ENCODE measurements around the gene NKD2.

NKD2 gene

GRCh38 chr5:979100-979817, 29.3 kb upstream of the NKD2 start:
- no peak for DNase-seq (ENCODE audit: low spot score)

- peak; percentile 76 for DNase-seq (ENCODE audit: low spot score)
These were observed 28.5 kb upstream of the NKD2 start for GRCh38 chr5:980001-980588.

DNA sequence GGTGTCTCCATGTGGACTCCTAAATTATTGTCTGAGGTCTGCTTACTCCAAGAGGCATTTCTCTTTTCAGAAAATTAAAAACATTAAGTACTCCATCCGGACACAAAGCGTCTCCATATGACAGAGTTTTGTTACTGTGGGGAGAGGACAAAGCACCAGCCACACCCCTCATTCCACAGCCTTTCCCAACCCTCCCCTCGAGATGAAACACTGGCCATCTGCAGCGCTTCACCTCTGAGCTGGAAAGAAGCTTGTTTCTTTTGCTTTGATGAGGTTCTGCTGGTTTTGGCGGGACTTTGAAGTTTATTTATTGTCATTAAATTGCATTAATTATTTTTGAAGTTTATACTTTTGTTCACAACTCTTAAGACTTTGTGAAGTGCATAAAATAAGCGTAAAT, 27.6 kb upstream of the NKD2 start:
- peak; percentile 11 for DNase-seq (ENCODE audit: low spot score)

GRCh38 chr5:981456-981855, 27.1 kb upstream of the NKD2 start:
- no peak for DNase-seq (ENCODE audit: low spot score)

DNA sequence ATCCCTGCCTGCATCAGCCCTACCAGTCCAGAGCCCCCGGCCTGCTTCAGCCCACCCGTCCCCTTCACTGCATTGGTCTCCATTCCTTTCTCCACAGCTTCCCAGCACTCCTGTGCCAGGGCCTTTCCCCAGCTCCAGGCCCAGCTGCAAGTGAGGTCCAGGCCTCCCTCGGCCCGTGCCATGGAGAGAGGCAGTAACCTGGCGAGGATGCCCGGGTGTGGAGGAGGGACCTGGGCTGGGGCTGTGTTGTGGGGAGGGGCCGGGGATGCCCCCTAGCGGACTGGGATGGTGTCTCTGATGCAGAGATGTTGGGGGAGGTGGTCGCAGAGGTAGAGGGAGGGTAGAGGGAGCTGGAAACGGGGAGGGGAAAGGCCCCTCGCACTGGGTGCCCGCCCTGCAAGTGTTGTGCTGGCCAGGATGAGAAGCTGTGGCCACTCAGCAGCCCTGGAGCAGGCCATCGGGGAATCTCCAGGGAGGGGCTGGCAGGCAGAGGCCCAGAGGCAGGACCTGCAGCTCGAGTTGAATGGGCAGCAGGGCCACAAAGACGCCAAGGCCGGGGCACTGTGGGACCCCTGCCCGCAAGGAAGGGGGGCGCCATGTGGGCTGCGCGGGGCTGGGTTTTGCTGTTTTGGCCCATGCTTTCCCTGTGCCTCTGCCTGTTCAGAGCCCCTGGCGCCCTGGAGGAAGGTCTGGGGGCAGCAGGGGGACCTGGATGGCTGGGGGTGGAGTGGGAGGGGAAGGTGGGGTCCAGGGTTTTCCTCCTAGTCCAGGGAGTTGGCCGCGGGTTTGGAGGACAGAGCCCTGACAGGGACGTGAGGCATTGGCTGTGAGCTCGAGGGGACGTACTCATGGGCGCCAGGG, 26.0 kb upstream of the NKD2 start:
- DNase-seq (ENCODE audit: low spot score) = no peak

DNA sequence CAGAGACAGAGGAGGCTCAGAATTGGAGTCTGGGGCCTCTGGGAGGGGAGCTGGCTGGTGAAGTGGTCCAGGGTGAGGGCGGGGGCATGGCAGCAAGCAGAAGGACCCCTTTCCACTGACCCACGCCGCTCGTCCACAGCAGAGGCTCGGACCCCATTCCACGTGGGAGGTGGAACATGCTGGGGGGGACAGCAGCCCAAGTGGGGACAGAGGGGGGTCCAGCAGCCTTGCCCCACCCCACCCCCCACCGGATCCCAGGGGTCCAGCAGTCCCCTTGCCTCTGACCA, 25.4 kb upstream of the NKD2 start:
- no peak for DNase-seq (ENCODE audit: low spot score)

- no peak for DNase-seq (ENCODE audit: low spot score)
These were observed 25.0 kb upstream of the NKD2 start for GRCh38 chr5:983568-983967.

- no peak for DNase-seq (ENCODE audit: low spot score)
These were observed 23.8 kb upstream of the NKD2 start for GRCh38 chr5:984774-985173.

DNA sequence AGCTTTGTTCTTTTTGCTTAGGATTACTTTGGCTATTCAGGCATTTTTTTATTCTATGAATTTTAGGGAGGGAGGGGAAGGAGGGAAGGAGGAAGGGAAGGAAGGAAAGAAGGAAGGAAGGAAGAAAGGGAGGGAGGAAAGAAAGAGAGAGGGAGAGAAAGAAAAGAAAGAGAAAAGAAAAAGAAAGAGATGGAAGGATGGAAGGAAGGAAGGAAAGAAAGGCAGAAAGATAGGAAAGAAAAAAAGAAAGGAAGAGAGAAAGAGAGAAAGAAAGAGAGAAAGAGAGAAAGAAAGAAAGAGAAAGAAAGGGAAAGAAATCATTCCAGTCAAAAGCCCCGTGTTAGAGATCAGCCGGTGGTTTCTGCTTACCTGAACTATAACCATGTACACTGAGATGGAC, 20.8 kb upstream of the NKD2 start:
- DNase-seq (ENCODE audit: low spot score) = no peak

DNA sequence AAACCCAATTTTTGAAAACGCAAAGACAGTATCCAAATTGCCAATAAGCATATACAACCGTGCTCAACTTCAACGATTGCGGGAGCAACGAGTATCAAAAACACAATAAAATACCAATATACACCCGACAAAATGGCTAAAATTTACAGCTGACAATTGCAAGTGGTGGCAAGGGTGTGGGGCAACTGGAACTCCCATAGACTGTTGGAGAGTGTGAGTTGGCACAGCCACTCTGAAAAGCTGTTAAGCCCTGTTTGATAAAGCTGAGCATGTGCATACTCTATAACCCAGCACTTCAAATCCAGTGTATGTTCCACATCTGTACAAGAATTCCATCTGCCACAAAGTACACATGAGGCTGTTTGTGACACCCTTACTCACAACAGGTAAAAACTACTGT, 20.3 kb upstream of the NKD2 start:
- DNase-seq (ENCODE audit: low spot score) = no peak

DNA sequence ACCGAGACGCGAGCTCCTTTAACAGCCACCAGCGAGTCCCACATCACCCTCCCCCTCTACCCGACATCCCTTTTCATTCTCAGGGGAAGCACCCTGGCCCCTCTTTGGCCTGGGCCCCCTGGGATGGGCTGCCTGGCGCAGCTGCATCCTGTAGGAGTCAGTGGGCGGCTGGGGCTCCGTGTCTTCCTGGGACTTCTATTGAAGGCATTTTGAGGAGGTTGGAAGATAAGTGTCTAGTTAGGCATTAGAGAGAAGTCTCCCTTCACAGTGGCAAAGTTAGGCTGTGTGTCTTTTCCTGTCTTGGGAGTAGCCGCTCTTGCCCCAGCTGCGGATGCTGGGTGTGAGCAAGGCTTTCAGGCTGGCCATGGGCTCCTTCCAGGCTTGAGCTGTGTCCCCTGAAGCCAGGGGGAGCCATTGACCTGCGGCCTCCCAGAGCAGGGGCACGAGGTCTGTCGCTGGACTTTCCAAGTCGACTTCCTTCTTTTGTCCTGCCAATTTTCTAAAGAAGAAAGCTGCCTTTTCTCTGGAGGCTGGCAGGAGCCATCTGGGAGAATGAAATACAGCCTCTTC, 18.6 kb upstream of the NKD2 start:
- DNase-seq (ENCODE audit: low spot score) = peak; percentile 64

GRCh38 chr5:991472-992267, 16.9 kb upstream of the NKD2 start:
- DNase-seq (ENCODE audit: low spot score) = no peak

DNA sequence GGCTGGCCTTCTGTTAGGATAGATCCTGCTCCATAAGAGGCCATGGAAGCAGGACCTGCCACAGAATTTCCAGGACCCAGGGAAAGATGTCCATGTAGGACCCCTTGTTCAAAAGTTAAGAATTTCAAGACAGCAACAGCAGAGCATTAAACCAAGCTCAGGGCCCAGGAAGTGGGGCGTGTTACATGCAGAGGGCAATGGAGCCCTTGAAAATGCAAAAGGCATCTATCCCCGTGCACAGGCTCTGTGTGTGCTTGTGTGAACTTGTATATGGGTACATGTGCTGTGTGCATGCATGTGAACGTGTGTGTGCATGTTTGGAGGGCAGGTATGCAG, 14.4 kb upstream of the NKD2 start:
- no peak for DNase-seq (ENCODE audit: low spot score)

DNA sequence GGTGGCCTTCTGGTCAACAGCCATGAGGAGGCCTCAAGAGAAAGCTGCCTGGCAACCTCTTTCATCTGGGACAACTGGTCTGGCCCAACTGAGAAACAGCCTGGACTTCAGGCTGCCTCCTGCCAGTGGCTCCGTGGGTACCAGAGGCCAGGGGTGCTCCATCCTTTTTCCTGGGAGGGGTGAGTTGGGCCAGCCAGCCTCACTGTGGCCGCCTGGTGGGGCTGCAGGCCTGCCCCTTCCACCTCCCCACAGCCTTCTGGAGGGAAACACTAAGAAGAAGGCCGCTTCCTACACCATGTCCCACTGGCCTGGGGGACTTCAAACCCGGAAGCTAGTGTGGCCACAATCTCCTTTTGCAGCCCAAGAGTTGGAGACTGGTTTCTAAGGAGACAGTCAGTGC, 13.8 kb upstream of the NKD2 start:
- DNase-seq (ENCODE audit: low spot score) = no peak

DNA sequence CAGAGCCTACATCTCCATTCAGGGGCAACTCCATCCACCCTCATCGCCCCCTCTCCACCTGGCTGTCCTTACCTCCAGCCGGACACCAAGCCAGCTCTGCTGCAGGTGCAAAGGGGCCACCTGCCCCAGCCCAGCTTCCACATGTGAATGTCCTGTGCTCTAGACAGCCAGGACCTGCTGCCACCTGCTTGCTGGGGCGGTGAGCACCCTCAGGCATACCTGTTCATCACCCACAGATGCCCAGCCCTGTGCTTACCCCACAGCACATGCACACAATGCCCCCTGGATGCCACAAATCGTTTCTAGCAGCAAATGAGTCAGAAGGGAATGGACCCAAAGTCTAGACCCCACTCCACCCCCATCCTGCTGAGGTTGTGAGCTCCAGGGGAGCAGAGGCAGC, 13.3 kb upstream of the NKD2 start:
- DNase-seq (ENCODE audit: low spot score) = no peak

- DNase-seq (ENCODE audit: low spot score) = no peak
These were observed 11.6 kb upstream of the NKD2 start for GRCh38 chr5:997001-997474.

DNA sequence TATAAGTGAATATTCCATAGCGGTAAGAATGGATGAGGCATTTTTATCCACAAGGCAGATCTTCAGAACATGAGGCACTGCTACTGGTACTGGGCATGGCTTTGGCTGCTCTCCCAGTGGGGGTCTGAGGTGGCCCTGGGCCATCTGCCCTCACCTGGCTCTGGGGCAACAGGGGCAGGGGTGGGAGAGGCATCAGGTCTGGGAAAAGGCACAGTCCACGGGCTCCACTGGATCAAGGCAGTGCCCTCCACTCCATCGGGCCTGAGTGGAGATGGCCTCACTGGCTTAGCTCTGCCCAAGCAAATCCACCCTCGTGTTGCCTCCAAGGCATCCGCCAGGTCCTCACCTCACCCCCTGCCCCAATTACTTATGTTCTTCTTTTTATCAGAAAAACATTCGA, 10.9 kb upstream of the NKD2 start:
- no peak for DNase-seq (ENCODE audit: low spot score)

DNA sequence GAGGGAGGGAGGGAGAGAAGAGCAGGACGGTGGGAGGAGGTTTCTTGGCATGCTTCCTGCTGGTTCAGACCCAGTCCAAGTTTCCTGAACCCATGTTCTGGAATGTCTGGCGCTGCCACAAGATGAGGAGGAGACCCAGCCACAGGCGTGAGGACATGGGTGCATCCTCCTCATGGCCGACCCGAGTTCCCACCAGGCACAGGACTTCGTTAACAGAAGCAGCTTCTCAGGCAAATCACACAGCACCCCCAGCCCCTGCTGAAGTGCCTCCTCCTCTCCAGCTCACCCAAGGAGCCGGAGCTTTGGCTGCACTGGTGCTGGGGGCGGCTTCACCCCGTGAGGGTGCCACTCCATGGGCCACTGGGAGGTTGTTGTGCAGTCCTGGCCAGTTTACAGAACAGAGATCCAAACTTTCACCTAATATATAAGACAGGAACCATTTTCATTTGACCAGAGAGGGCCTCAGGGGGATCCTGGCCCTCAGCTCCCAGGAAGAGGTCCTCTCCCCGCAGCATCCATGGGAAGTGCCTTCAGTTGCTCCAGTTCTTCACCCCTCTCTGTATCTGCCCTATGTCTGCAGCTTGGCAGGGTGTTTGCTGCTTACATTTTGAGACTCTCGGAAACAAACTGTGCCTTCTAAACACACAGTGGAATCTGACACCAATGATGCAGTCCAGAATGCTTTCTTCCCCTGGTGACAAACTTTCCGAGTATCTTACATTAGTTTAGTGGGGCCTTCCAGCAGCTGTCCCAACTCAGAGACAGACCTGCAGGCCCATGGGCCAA, 10.2 kb upstream of the NKD2 start:
- DNase-seq (ENCODE audit: low spot score) = no peak

DNA sequence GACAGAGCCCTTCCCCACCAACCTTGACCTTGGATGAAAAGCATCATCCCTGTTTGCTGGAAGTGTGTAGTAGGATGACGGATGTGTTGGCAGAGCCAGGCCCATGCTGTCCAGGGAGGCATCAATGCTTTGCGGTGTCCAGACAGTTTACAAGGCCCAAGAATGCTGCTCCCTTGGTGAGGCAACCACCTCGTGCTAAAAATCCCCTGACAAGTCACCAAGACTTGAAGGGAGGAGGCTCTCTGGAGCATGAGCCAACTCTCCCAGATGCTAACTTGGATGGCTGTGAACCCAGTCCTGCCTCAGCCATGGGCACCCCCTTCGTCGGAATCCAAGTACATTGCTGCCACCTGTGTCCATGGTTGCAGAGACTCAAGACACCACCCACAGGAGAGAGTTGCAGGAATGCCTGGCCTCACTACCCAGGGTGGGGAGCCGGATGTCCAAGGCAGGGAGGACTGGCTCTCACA, 9.5 kb upstream of the NKD2 start:
- DNase-seq (ENCODE audit: low spot score) = no peak

GRCh38 chr5:999724-1000123, 8.9 kb upstream of the NKD2 start:
- no peak for DNase-seq (ENCODE audit: low spot score)

GRCh38 chr5:1000329-1000728, 8.3 kb upstream of the NKD2 start:
- DNase-seq (ENCODE audit: low spot score) = no peak

All from kidney capillary endothelial cell (primary cell).